ENCODE measurements around the gene MRPL47. TPM values are rescaled to one million over a fixed set of nuclear protein-coding genes. Genes with fewer than 3 reads are reported as not detected.
A peak's percentile ranks its signal among the peaks of the same experiment; 100 is the strongest.
"Not testable (repeated sequence)": the region's sequence is repeated elsewhere in the genome, so short reads cannot be mapped to it uniquely, and the experiment has no call there.

The MRPL47 gene
- 16.9 TPM for total RNA-seq

- Histone ChIP-seq H3K4me1 (ENCODE audit: insufficient read depth, low read length) (peaks cover 37% of the 10 kb centered on the region), H3K4me3 (ENCODE audit: low read length) (peak within 1 kb of the TSS; percentile 94), H3K9me3 (ENCODE audit: low read depth, low read length) (no peaks in the 10 kb centered on the region)
These were observed at the start of gene MRPL47, which contains the start of gene NDUFB5 for GRCh38 chr3:179604321-179605078. TSS of gene MRPL47 (minus strand) at chr3:179604638. CDS start at chr3:179604624, 14 bp downstream. TSS of gene NDUFB5 (plus strand) at chr3:179604794. CDS start at chr3:179604816, 22 bp downstream.

GRCh38 chr3:179653096-179653797 lies 48.8 kb upstream of the MRPL47 start:
- Histone ChIP-seq H3K4me1 (ENCODE audit: insufficient read depth, low read length) (peaks cover 20% of the 10 kb centered on the region), H3K9me3 (ENCODE audit: low read depth, low read length) (no peaks in the 10 kb centered on the region), H3K4me3 (ENCODE audit: low read length) (peak overlapping the region; percentile 64), H3K27me3 (ENCODE audit: insufficient read depth, low read length) (no peaks in the 10 kb centered on the region)

More at GRCh38 chr3:179604321-179605078, at the start of gene MRPL47, which contains the start of gene NDUFB5:
- H3K27me3 ChIP-seq (ENCODE audit: insufficient read depth, low read length) = no peaks in the 10 kb centered on the region

- Histone ChIP-seq H3K4me1 (ENCODE audit: insufficient read depth, low read length) (peaks cover 20% of the 10 kb centered on the region), H3K27me3 (ENCODE audit: insufficient read depth, low read length) (no peaks in the 10 kb centered on the region), H3K4me3 (ENCODE audit: low read length) (peak within 1 kb of the TSS; percentile 64), H3K9me3 (ENCODE audit: low read depth, low read length) (no peaks in the 10 kb centered on the region)
These were observed 48.1 kb upstream of the MRPL47 start, which contains the start of gene USP13 for GRCh38 chr3:179652447-179653095. TSS of gene USP13 (plus strand) at chr3:179653040. CDS start at chr3:179653226, 186 bp downstream.

- no peaks in the 10 kb centered on the region for H3K9me3 ChIP-seq (ENCODE audit: low read depth, low read length)
- peaks cover 20% of the 10 kb centered on the region for H3K4me1 ChIP-seq (ENCODE audit: insufficient read depth, low read length)
- H3K27me3 ChIP-seq (ENCODE audit: insufficient read depth, low read length) = no peaks in the 10 kb centered on the region
- peak overlapping the region; percentile 64 for H3K4me3 ChIP-seq (ENCODE audit: low read length)
These were observed 47.4 kb upstream of the MRPL47 start for GRCh38 chr3:179651687-179652446.

GRCh38 chr3:179646177-179646576 lies 41.7 kb upstream of the MRPL47 start:
- Histone ChIP-seq H3K9me3 (ENCODE audit: low read depth, low read length) (no peaks in the 10 kb centered on the region), H3K27me3 (ENCODE audit: insufficient read depth, low read length) (no peaks in the 10 kb centered on the region), H3K4me1 (ENCODE audit: insufficient read depth, low read length) (no peaks in the 10 kb centered on the region), H3K4me3 (ENCODE audit: low read length) (no peak overlapping the region)

GRCh38 chr3:179643837-179644236 lies 39.4 kb upstream of the MRPL47 start:
- H3K4me3 ChIP-seq (ENCODE audit: low read length); H3K9me3 ChIP-seq (ENCODE audit: low read depth, low read length); H3K4me1 ChIP-seq (ENCODE audit: insufficient read depth, low read length); H3K27me3 ChIP-seq (ENCODE audit: insufficient read depth, low read length): not testable (repeated sequence)

- Histone ChIP-seq H3K4me3 (ENCODE audit: low read length) (no peak overlapping the region), H3K27me3 (ENCODE audit: insufficient read depth, low read length) (no peaks in the 10 kb centered on the region), H3K9me3 (ENCODE audit: low read depth, low read length) (no peaks in the 10 kb centered on the region)
These were observed 38.4 kb upstream of the MRPL47 start for GRCh38 chr3:179642871-179643270.

GRCh38 chr3:179640469-179640868 lies 36.0 kb upstream of the MRPL47 start:
- no peaks in the 10 kb centered on the region for H3K4me1 ChIP-seq (ENCODE audit: insufficient read depth, low read length)
- no peaks in the 10 kb centered on the region for H3K27me3 ChIP-seq (ENCODE audit: insufficient read depth, low read length)
- H3K9me3 ChIP-seq (ENCODE audit: low read depth, low read length) = no peaks in the 10 kb centered on the region
- H3K4me3 ChIP-seq (ENCODE audit: low read length) = no peak overlapping the region

More at GRCh38 chr3:179642871-179643270, 38.4 kb upstream of the MRPL47 start:
- H3K4me1 ChIP-seq (ENCODE audit: insufficient read depth, low read length) = no peaks in the 10 kb centered on the region

DNA sequence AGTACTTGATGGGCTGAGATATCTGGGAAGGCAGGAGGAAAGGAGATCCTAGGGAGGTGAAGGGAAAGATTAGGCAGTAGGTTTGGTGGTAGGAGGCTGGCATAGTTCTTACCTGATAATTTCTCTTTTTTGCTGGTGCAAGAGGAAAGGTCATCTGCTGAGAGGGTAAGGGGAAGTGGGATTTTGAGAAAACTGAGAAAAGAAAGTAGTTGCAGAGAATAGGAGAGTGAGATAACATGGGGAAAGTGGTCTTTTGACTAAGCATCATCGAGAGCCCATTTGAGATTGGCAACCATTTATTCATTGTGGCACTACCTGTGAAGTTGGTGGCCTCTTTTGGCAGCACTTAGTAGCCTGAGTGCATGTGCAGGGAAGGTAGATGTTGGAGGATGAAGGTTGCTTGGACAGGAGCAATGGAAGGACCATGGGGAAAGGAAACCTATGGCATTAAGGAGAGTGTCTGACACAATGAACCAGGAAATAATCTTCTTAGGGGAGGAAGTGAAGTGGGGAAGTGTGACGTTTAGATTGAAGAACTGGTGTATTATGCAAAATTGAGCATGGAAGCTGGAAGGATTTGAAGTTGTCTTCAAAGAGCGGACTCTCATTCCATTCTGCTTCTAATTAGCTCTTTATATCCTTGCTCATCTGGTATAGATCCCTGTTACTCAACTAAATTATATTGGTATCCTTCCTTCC lies 26.5 kb upstream of the MRPL47 start:
- no peaks in the 10 kb centered on the region for H3K9me3 ChIP-seq (ENCODE audit: low read depth, low read length)
- H3K4me1 ChIP-seq (ENCODE audit: insufficient read depth, low read length) = no peaks in the 10 kb centered on the region
- H3K27me3 ChIP-seq (ENCODE audit: insufficient read depth, low read length) = no peaks in the 10 kb centered on the region
- H3K4me3 ChIP-seq (ENCODE audit: low read length) = no peak overlapping the region

DNA sequence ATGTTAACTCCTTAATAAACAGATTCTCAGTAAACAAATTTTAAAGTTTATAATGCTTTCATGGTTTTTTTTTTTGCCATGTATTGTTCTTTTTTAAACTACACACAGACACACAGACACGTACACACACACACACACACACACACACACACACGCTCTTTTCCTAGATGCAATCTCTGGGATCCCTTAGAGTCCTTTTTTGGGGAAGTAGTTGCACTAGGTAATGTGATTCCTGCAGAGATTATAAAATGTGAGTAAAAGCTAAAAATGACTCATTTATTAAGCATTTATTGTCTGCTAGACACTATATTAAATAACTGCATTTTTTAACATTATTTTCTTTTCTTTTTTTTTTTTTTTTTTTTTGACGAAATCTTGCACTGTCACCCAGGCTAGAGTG lies 20.0 kb upstream of the MRPL47 start:
- no peaks in the 10 kb centered on the region for H3K9me3 ChIP-seq (ENCODE audit: low read depth, low read length)

DNA sequence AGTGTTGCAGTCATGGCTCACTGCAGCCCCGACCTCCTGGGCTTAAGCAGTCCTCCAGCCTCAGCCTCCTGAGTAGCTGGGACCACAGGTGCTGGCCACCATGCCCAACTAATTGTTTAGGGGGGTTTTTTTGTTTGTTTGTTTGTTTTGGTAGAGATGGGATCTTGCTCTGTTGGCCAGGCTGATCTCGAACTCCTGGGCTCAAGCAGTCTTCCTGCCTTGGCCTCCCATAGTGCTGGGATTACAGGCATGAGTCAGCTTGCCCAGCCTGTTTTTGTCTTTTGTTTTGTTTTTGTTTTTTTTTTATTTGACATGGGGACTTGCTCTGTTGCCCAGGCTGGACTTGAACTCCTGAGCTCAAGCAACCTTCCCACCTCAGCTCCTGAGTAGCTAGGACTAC lies 17.6 kb upstream of the MRPL47 start:
- Histone ChIP-seq H3K27me3 (ENCODE audit: insufficient read depth, low read length) (no peaks in the 10 kb centered on the region), H3K4me1 (ENCODE audit: insufficient read depth, low read length) (no peaks in the 10 kb centered on the region), H3K9me3 (ENCODE audit: low read depth, low read length) (no peaks in the 10 kb centered on the region), H3K4me3 (ENCODE audit: low read length) (no peak overlapping the region)

More for the DNA sequence above, 20.0 kb upstream of the MRPL47 start:
- Histone ChIP-seq H3K4me1 (ENCODE audit: insufficient read depth, low read length) (no peaks in the 10 kb centered on the region), H3K4me3 (ENCODE audit: low read length) (no peak overlapping the region), H3K27me3 (ENCODE audit: insufficient read depth, low read length) (no peaks in the 10 kb centered on the region)

GRCh38 chr3:179615458-179616173 lies 11.2 kb upstream of the MRPL47 start:
- Histone ChIP-seq H3K4me1 (ENCODE audit: insufficient read depth, low read length) (no peaks in the 10 kb centered on the region), H3K27me3 (ENCODE audit: insufficient read depth, low read length) (no peaks in the 10 kb centered on the region), H3K9me3 (ENCODE audit: low read depth, low read length) (no peaks in the 10 kb centered on the region), H3K4me3 (ENCODE audit: low read length) (no peak overlapping the region)

GRCh38 chr3:179613807-179614206 lies 9.4 kb upstream of the MRPL47 start:
- H3K9me3 ChIP-seq (ENCODE audit: low read depth, low read length) = no peaks in the 10 kb centered on the region
- H3K4me1 ChIP-seq (ENCODE audit: insufficient read depth, low read length) = peaks cover 6% of the 10 kb centered on the region
- no peak overlapping the region for H3K4me3 ChIP-seq (ENCODE audit: low read length)
- H3K27me3 ChIP-seq (ENCODE audit: insufficient read depth, low read length) = no peaks in the 10 kb centered on the region
